SW 1271 (cell line): Measurements from ENCODE around the gene MFGE8.

ENCODE experiments used
- DNase-seq, 2 experiments: peaks; one replicate each; lab custom pipeline; 2025; lab: John Stamatoyannopoulos, UW

The MFGE8 gene

GRCh38 chr15:88898736-88899135, 14.4 kb downstream of the MFGE8 start:
- no peak for DNase-seq

DNA sequence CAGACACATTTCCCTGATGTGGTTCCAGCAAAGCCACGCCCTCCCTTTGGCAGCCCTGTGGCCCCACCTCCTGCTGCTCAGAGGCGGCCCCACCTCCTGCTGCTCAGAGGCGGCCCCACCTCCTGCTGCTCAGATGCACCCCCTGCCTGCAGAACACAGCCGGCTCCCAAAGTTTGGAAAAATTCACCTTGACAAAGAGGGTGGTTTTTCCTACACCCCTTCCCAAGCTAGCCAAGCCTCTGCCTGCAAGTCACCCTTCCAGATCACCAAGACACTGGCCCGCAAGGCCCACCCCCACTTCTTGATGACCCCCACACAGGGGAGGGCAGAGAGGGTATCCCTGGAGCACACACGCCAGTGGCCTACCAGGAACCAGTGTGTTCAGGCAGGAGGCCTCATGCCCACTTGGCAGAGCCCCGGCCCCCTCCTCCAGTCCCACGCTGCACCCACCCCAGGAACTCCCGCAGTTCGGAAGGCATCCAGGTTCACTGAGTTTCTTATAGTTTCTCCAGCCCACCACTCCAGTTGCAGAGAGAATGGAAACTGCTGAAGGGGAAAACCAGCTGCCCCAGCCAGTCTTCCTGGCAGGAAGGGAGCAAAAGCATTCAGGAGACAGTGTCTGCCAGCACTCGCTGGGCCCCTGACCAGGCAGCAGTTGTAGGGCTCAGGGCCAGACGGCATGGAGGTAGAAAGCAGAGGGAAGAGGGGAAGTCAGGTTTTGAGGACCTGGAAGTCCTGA, 15.6 kb downstream of the MFGE8 start:
- DNase-seq, result peak; percentile 42 to 79

DNA sequence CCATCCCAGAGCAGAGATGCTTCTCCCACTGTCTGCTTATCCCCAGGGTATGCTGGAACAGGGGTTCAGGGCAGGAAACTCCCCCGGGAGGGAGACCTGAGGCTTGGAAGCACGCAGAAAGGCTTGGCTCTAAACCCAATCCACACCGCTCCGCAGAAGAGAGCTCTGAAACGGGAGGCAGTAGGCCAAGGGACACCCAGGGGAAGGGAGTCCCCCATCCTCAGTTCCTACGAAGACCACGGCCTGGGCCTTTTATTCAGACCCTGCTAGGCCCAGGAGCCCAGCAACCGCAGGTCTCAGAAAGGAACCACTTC, 16.1 kb downstream of the MFGE8 start:
- DNase-seq, result no peak

DNA sequence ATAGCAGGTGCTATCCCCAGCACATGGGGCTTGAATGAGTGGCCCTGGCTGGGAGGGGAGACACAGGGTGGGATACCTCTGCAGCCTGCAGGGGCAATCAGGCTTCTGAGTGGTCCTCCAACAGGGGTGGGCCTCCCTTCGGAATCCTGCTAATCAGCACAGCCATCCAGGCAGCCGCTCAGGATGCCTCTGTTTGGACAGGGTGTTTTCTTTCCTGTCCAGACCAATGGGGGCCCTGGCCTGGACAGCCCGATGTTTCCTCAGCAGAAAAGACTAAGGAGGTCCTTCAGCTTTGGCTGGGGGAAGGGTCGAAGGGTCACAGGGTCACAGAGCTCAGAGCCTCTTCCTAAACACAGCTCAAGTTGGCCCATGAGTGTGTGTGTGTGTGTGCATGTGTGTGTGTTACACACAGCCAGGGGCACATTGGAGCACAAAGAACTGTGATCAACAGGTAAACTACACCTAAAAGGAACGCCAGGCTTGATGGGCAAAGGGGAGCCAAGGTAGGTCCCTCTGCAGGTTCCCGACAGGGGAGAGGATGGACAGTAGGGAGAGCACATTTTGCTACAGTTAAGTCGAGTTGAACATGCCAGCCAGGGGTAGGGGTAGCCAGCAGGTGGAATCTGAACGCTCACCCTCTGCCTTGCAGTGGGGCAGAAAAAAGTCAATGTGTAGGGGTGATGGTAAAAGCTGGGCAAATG, 16.7 kb downstream of the MFGE8 start:
- no peak for DNase-seq

DNA sequence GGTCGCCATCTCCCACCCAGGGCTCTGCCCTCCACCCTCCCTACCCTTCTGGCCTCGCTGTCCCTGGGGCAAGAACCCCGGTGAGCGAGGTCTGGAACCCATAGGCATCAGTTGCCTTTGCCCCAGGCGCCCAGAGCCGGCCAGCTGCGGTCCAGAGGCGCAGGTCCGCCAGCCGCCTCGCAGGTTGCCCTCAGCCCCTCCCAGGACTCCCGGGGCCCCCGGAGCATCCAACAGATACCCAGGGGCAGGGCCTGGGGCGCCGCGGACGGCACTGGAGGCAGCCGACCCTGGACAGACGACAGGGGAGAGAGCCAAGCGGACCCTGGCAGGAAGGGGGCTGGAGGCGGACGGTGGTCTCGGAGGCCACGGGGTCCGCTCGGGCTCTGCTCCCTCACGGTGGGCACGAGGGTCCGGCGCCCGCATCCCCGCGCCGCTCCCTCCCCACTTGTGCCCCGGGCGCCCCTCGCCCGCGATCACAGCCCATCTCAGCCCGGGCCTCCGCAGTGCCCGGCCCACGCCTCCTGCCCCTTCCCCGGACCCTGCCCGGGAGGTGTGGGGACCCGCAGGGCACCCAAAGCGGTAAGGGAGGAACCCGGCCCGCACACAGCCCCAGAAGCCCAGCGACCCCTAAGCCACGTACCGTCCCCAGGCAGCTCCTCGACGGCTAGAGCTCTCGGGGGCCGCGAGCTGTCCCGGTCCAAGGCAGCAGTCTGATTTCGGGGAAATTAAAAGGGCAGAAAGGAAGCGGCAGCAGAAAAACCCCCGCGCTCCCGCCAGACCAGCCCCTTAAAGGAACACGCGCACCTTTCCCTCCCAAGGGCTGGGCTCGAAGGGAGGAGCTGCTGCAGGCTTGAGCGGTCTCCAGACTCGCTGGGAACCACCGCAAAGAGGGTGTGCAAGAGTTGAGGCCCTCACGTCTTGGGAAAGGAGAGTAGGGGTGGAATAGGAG, 18.1 kb downstream of the MFGE8 start, which contains the start of gene HAPLN3:
Gene HAPLN3, minus strand, starts transcription at position 726 of the 949 bp plus-strand sequence. CDS start 8,246 bp downstream, outside the sequence.
- no peak for DNase-seq

DNA sequence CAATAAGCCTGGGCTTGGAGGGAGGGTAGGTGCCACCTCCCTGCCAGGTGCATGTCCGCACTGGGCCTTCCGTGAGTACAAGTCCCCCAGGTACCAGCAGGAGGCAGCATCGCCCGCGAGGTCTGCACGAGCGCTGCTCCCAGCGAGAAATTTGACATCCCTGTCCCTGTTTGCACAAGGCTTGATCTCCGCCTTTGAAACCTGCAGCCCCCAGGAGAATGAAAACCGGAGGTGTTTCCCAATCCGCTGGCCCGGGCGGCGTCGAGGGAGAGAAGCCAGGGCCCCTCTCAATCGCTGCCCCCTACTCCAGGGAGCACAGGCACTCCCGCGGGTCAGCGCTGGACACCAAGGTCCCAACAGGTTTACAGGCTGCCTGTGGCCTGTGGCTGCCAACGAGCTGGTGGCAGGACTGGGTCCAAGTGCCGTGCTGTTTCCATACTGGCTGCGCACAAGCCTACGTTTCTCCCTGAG, 18.8 kb downstream of the MFGE8 start:
- no peak for DNase-seq

GRCh38 chr15:88891540-88892254, 21.5 kb downstream of the MFGE8 start:
- DNase-seq, result no peak

DNA sequence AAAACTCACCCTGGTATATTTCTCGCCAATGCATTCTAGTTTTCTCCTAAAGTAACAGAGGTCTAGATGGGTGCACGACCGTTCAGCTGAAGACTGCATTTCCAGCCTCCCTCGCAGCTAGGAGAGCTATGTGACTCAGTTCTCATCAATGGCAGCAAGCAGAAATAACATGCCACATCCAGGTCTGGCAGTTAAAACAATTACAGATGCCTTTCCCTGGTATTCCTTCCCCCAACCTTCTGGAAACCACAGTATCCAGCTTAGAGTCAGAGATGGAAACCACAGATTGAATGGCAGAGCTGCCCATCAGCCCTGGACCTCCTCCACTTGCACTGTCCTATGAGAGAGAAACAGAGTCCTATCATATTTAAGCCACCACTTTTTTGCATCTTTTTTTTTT, 22.7 kb downstream of the MFGE8 start:
- no peak for DNase-seq

- DNase-seq, result no peak
These were observed 24.5 kb downstream of the MFGE8 start for GRCh38 chr15:88888719-88889118.

GRCh38 chr15:88887068-88887580, 26.1 kb downstream of the MFGE8 start:
- DNase-seq, result no peak

GRCh38 chr15:88882785-88883184, 30.4 kb downstream of the MFGE8 start:
- peak in 1 of 2 experiments; percentile 26 for DNase-seq

GRCh38 chr15:88881775-88882174, 31.4 kb downstream of the MFGE8 start:
- no peak for DNase-seq

DNA sequence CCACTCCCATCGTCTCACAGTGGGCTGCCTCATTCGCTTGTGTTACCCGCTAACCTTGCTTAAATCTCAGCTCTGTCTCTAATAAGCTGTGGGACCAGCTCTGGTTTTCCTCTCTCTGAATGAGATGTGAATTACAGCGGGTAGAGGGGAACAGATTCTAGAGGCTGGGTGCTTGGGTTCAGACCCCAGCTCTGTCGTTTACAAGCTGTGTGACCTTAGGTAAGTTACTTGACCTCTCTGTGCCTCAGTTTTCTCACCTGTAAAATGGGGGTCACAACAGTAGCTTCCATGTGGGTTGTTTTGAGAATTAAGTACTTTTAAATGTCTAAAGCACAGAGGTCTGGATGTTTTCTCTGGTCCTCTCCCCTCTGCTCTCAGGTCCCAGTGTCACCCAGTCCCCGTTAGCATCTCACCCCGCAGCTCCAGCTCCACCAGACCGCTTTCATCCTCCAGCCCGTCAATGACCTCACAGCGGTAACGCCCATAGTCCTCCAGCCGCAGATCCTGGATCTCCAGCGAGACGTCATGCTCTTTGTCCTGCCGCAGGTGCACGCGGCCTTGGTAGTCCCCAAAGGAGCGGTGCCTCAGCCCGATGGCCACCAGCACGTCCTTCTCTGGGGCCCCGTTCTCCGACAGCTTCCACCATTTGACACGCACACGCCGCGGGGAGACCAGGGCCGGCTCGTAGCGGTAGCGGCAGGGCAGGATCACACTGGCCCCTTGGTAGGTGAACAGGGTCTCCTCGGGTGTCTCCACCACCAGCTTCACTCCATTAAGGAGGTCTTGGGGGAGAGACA, 32.0 kb downstream of the MFGE8 start:
- DNase-seq, result no peak

GRCh38 chr15:88878720-88879184, 34.4 kb downstream of the MFGE8 start:
- DNase-seq, result peak in 1 of 2 experiments; percentile 56

GRCh38 chr15:88877906-88878305, 35.3 kb downstream of the MFGE8 start:
- no peak for DNase-seq

DNA sequence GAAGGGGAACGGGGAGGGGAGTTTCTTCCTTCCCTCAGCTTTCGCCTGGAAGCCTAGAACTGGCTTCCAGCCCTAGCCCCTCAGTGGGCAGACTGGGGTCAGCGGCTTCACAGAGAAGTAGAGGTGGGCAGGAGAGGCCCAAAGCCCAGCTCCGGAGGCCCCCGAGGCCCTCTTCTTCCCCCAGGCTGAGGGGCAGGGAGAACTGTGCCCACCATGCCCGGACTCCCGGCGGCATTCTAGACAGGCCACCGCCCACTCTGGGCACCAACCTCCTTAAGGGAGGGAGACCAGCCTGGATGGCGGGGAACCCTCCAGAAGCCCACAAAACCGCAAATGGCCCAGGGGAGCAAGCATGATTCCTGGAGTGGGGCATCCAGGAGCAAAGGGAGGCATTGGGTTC, 35.8 kb downstream of the MFGE8 start:
- no peak for DNase-seq

- DNase-seq, result no peak
These were observed 36.6 kb downstream of the MFGE8 start for GRCh38 chr15:88876573-88876972.

DNA sequence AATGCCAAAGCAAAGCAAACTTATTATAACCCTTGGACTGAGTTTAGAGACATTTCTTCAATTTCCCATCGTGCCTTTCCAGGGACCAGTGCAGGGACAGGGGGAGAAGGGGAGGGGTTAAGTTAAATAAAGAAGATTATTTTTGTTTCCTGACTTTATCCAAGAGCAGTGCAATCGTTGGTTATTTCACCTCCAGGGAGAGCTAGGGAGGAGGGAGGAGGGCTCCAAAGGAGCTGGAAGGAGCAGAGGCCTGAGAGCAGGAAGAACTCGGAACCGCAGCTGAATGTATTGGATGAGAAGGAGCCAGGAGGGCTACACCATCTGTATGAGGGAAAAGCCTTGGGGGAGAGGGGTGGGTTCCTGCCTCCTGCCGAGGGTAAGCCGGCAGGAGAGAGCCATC, 38.5 kb downstream of the MFGE8 start:
- no peak for DNase-seq

- no peak for DNase-seq
These were observed 38.9 kb downstream of the MFGE8 start for GRCh38 chr15:88874275-88874674.

GRCh38 chr15:88873786-88874185, 39.4 kb downstream of the MFGE8 start:
- no peak for DNase-seq

DNA sequence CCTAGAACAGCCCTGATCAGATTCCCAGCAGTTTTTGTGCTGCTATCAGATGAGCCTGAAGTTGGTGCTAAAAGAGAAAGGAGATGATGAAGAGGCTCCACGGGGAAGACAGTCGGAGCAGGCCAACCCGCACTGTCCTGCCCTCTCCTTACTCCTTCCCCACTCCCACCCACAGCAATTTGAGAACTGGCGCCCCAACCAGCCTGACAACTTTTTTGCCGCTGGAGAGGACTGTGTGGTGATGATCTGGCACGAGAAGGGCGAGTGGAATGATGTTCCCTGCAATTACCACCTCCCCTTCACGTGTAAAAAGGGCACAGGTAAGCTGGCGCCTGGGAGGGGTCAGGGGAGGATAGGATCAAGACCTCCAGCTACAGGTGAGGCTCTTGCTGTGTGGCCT, 40.5 kb downstream of the MFGE8 start:
- DNase-seq, result no peak
